GM23338 (cell line): ENCODE measurements around the gene RCL1.

Experiments
- EZH2 ChIP-seq: fragments of 200-600 bp; sonication (generic); IDR thresholded peaks from one replicate; pipeline ENCODE4 v1.8.0; 2017; ENCODE audit warnings: antibody characterized with exemption, mild to moderate bottlenecking, low read depth; ENCODE audit not compliant: unreplicated experiment
- EZH2phosphoT487 ChIP-seq: fragments of 200-600 bp; sonication (generic); IDR thresholded peaks from one replicate; pipeline ENCODE4 v1.8.1; 2018; ENCODE audit warnings: antibody characterized with exemption; ENCODE audit not compliant: unreplicated experiment
- JUNB ChIP-seq: IDR thresholded peaks from one replicate; pipeline ENCODE4 v1.6.1; 2016; ENCODE audit warnings: antibody characterized with exemption; ENCODE audit not compliant: unreplicated experiment
- POLR2AphosphoS5 ChIP-seq: IDR thresholded peaks from 2 replicates; pipeline ENCODE4 v1.6.1; 2016; ENCODE audit warnings: antibody characterized with exemption, low read depth
- STAT1 ChIP-seq: IDR thresholded peaks from one replicate; pipeline ENCODE4 v1.6.1; 2016; ENCODE audit warnings: antibody characterized with exemption; ENCODE audit not compliant: unreplicated experiment
- ZNF114 ChIP-seq: fragments of 250-450 bp; sonication (Bioruptor Pico); IDR thresholded peaks from 2 replicates; pipeline ENCODE4 v1.5.0; 2020; ENCODE audit warnings: mild to moderate bottlenecking, moderate library complexity
- TF ChIP-seq, protein P1 (sequence below), 2 experiments: fragments of 200-600 bp in 1 of 2; sonication (generic) in 1 of 2; conservative IDR thresholded peaks; 2 replicates each; pipeline versions ENCODE4 v1.5.1 to v1.6.1; 2016 to 2017; ENCODE audit warnings: antibody characterized with exemption in 2 of 2, low read depth in 2 of 2, mild to moderate bottlenecking in 2 of 2, moderate library complexity in 1 of 2
- TF ChIP-seq, protein P2 (sequence below): IDR thresholded peaks from one replicate; pipeline ENCODE4 v1.6.1; 2018; ENCODE audit warnings: antibody characterized with exemption; ENCODE audit not compliant: unreplicated experiment

DNA sequence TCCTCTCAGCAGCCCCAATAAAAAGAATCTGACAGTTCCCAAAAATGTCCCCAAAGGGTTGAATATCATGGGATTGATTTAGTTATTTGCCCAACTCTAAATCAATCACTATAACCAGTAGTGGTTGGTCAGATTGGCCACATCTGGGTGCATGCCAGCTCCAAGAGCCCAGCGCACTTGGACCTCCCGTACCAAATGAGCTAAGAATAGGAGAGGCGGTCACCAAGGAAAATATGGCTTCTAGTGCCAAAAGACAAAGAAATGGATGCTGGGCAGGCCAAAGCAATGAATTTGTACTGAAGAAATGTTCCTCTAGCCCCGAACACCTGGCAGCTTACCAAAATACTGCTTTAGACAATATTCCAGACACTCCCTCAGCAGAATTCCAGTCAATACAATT lies 80.3 kb downstream of the RCL1 start:
- TF ChIP-seq, protein P1, sequence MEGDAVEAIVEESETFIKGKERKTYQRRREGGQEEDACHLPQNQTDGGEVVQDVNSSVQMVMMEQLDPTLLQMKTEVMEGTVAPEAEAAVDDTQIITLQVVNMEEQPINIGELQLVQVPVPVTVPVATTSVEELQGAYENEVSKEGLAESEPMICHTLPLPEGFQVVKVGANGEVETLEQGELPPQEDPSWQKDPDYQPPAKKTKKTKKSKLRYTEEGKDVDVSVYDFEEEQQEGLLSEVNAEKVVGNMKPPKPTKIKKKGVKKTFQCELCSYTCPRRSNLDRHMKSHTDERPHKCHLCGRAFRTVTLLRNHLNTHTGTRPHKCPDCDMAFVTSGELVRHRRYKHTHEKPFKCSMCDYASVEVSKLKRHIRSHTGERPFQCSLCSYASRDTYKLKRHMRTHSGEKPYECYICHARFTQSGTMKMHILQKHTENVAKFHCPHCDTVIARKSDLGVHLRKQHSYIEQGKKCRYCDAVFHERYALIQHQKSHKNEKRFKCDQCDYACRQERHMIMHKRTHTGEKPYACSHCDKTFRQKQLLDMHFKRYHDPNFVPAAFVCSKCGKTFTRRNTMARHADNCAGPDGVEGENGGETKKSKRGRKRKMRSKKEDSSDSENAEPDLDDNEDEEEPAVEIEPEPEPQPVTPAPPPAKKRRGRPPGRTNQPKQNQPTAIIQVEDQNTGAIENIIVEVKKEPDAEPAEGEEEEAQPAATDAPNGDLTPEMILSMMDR (conservative IDR thresholded peaks at IDR 0.05; ENCODE audit: low read depth in 2 of 2): no peak
- no peak for TF ChIP-seq POLR2AphosphoS5
- no peak for TF ChIP-seq JUNB
- TF ChIP-seq, protein P2, sequence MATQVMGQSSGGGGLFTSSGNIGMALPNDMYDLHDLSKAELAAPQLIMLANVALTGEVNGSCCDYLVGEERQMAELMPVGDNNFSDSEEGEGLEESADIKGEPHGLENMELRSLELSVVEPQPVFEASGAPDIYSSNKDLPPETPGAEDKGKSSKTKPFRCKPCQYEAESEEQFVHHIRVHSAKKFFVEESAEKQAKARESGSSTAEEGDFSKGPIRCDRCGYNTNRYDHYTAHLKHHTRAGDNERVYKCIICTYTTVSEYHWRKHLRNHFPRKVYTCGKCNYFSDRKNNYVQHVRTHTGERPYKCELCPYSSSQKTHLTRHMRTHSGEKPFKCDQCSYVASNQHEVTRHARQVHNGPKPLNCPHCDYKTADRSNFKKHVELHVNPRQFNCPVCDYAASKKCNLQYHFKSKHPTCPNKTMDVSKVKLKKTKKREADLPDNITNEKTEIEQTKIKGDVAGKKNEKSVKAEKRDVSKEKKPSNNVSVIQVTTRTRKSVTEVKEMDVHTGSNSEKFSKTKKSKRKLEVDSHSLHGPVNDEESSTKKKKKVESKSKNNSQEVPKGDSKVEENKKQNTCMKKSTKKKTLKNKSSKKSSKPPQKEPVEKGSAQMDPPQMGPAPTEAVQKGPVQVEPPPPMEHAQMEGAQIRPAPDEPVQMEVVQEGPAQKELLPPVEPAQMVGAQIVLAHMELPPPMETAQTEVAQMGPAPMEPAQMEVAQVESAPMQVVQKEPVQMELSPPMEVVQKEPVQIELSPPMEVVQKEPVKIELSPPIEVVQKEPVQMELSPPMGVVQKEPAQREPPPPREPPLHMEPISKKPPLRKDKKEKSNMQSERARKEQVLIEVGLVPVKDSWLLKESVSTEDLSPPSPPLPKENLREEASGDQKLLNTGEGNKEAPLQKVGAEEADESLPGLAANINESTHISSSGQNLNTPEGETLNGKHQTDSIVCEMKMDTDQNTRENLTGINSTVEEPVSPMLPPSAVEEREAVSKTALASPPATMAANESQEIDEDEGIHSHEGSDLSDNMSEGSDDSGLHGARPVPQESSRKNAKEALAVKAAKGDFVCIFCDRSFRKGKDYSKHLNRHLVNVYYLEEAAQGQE: no peak
- TF ChIP-seq EZH2: no peak
- no peak for TF ChIP-seq EZH2phosphoT487
- no peak for TF ChIP-seq STAT1
- TF ChIP-seq ZNF114 (CRISPR knock-in tag): no peak
